GM12878 (cell line): ENCODE measurements around the gene PCNX1.

Experiments used
- CHD2 ChIP-seq: IDR thresholded peaks from 2 replicates; pipeline ENCODE4 v1.6.1; 2011; ENCODE audit warnings: low read depth, low read length, improper control_type of control experiment, borderline replicate concordance
- CTCF ChIP-seq, 3 experiments: IDR thresholded peaks in 2 of 3; conservative IDR thresholded peaks in 1 of 3; 2 replicates each; pipeline ENCODE4 v1.5.1; 2011; ENCODE audit warnings: low read depth in 3 of 3, low read length in 3 of 3, mild to moderate bottlenecking in 3 of 3, control low read depth in 2 of 3, moderate library complexity in 2 of 3, inconsistent platforms in 1 of 3, mixed read lengths in 1 of 3; ENCODE audit not compliant: control insufficient read depth in 2 of 3, insufficient read depth in 1 of 3; ENCODE audit errors: extremely low read depth in 1 of 3
- NFIC ChIP-seq: IDR thresholded peaks from 2 replicates; pipeline ENCODE4 v1.6.1; 2012; ENCODE audit warnings: low read depth, mild to moderate bottlenecking, inconsistent platforms, low read length, moderate library complexity
- PML ChIP-seq: IDR thresholded peaks from 2 replicates; pipeline ENCODE4 v1.6.1; 2012; ENCODE audit warnings: low read length, inconsistent platforms
- POLR2A ChIP-seq: IDR thresholded peaks from 2 replicates; pipeline ENCODE4 v1.6.1; 2011; ENCODE audit warnings: low read depth, mild to moderate bottlenecking, low read length
- ZBTB33 ChIP-seq: fragments of 450-650 bp; IDR thresholded peaks from 2 replicates; pipeline ENCODE4 v1.6.1; 2017; ENCODE audit warnings: mild to moderate bottlenecking
- ZBTB40 ChIP-seq: fragments of 450-650 bp; IDR thresholded peaks from 2 replicates; pipeline ENCODE4 v1.6.1; 2016; ENCODE audit warnings: mild to moderate bottlenecking, moderate library complexity, borderline replicate concordance

- TF ChIP-seq NFIC: no peak
- no peak for TF ChIP-seq CHD2
- no peak for TF ChIP-seq POLR2A
- TF ChIP-seq CTCF (IDR thresholded peaks at IDR 0.05 in 2 of 3, conservative IDR thresholded peaks at IDR 0.05 in 1 of 3; ENCODE audit: control insufficient read depth in 2 of 3, extremely low read depth in 1 of 3, insufficient read depth in 1 of 3, low read depth in 3 of 3, low read length in 3 of 3): no peak
- TF ChIP-seq ZBTB33: no peak
- no peak for TF ChIP-seq ZBTB40
- no peak for TF ChIP-seq PML
Observed at GRCh38 chr14:71163842-71164629, 256.8 kb downstream of the PCNX1 start.
